AG04449 (cell line): ENCODE results near the gene LARGE1.

Experiments used
- CTCF ChIA-PET: fragments of 350-600 bp; formaldehyde crosslinking; extraction: SDS; loops from one replicate; lab custom pipeline; 2021; ENCODE audit warnings: antibody characterized with exemption; lab: Yijun Ruan, JAX
- POLR2A ChIA-PET: fragments of 400-600, 350-600 bp; formaldehyde crosslinking; extraction: SDS; loops from one replicate; lab custom pipeline; 2020; ENCODE audit warnings: antibody characterized with exemption, inconsistent platforms; lab: Yijun Ruan, JAX
- DNase-seq: peaks from one replicate; pipeline ENCODE4 v3.0.0-alpha.2; 2010; ENCODE audit warnings: low read depth, low spot score
- H3K4me3 ChIP-seq: 2 replicates; pipeline ENCODE4 v1.5.1; 2011; ENCODE audit warnings: low read depth, mild to moderate bottlenecking, control low read depth, low read length
- TF ChIP-seq, protein P1 (sequence below): IDR thresholded peaks from one replicate; pipeline ENCODE4 v1.5.1; 2011; ENCODE audit warnings: mild to moderate bottlenecking, moderate library complexity, low read length, control low read depth, inconsistent platforms; ENCODE audit not compliant: insufficient read depth; ENCODE audit errors: missing control alignments

Gene LARGE1

DNA sequence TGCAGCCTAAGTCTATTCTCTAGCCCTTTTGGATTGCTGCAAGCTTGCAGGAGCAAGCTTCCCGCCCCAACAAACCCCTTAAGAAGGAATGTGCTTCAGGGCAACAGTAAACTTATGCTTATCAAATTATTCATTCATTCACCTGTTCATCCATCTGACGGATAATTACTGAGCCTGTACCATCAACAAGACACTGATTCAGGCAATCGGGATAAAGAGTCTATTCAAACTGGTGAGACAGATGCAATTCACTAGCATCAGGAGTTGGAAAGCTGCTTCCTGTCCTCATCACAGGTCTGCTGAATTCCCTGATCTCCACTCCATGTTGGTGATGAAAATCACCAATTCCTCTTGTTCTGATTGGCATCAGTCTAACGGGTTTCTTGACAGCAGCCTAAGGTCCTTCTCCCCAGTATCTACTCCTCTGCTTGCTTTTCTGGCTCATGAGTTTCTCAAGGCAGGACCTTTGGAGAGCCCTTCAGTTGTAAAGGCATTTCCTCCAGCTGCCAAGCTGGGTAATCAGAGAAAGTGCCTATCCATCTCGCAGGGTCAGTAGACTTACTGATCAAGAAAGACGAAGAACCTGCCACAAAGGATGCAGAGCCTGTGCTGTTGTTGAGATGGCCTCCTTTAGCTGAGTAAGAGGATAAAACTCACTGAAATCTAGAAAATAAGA is 433.1 kb downstream of the LARGE1 start:
- CTCF ChIA-PET: interaction anchor here (1.5 kb wide), 1 partner anchor 19 kb away, joined by 4 read pairs; no protein-coding TSS in a partner anchor
- POLR2A ChIA-PET: no interaction called here
- DNase-seq: no peak

DNA sequence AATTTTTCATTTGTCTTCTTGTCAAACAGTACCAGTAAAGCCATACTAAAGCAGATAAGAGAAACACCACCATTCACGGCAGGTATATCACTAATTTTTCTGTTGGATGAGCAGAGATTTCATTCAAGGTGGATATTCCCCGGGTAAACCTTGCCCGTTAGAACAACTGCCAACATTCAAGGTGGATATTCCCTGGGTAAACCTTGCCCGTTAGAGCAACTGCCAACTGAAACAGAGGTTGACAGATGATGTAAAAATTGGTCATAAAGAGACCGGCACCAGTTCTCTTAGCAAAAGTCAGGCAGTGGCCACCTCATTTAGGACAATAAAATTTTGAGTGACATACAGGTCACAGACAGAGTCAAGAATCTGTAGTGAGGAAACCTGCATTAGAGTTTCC is 438.7 kb downstream of the LARGE1 start:
- no peak overlapping the region for H3K4me3 ChIP-seq
- CTCF ChIA-PET: interaction anchor here (1.5 to 1.9 kb wide), 2 partner anchors 12 to 14 kb away, joined by 3 to 6 read pairs; no protein-coding TSS in a partner anchor
- POLR2A ChIA-PET: no interaction called here
- no peak for DNase-seq
- TF ChIP-seq, protein P1, sequence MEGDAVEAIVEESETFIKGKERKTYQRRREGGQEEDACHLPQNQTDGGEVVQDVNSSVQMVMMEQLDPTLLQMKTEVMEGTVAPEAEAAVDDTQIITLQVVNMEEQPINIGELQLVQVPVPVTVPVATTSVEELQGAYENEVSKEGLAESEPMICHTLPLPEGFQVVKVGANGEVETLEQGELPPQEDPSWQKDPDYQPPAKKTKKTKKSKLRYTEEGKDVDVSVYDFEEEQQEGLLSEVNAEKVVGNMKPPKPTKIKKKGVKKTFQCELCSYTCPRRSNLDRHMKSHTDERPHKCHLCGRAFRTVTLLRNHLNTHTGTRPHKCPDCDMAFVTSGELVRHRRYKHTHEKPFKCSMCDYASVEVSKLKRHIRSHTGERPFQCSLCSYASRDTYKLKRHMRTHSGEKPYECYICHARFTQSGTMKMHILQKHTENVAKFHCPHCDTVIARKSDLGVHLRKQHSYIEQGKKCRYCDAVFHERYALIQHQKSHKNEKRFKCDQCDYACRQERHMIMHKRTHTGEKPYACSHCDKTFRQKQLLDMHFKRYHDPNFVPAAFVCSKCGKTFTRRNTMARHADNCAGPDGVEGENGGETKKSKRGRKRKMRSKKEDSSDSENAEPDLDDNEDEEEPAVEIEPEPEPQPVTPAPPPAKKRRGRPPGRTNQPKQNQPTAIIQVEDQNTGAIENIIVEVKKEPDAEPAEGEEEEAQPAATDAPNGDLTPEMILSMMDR: no peak

More for the DNA sequence above, 433.1 kb downstream of the LARGE1 start:
- TF ChIP-seq, protein P1: no peak
- H3K4me3 ChIP-seq: no peak overlapping the region

DNA sequence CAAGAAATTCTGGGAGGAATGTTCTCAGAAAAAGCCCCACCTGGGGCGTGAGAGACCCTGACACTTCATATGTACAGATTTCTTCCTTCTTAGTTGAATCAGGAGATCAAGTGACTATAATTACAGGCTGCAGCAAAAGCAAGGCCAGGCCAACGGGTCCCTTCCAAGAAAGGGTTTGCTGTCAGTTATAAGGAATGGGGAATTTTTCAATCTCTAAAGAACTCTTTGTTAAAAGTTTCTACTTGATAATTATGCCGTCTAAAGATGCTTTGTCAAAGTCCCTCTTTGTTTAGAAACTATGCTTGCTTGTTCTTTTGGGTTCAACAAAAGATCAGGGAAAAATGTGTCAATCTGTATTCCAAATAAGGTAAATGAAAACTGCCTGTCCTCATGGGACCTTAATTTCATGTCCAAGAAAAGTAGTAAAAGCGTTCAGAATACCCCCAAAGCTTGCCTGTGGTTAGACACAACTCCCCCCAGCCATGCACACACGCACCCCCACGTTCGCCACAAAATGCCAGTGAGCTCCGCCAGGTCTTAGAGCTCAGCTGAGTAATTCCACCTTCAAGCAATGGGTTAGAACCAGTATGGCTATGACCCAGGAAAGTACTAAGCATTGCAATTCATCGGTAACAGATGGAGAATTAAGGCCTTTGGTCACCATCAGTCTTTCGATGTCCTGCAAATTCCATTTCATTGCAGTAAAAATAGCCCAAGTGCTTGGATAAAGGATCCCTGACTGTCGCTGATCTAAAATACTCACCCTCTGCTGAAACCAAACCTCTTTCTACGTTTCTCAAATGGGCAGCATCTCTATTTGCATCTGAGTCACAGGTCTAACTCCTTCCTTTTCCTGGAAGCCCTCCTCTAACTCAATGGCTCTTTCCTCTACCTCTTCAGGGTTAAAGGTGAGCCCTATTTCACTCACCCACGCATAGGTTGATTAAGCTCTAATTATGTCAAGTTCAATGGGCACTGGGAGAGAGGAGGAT is 442.9 kb downstream of the LARGE1 start:
- CTCF ChIA-PET: interaction anchor here (1.2 kb wide), 1 partner anchor 176 kb away, joined by 4 read pairs; no protein-coding TSS in a partner anchor

DNA sequence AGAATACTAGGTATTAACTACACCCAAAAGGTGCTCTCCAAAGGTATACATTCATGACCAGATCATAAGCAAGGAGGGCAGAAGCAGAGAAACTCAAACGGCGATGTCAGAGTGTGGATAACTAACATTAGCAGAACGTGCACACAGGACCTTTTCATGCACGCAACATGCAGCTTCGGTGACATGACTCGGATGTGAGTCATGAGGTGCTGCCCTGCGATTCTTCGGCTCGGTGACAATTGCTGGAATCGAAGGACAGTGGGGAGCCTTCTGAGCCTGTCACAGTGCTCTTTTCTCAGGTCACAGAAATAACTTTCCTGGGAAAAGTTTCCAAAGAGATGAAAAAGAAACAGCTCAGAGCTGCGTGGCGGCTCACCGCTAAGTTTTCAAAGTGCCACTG is 443.6 kb downstream of the LARGE1 start:
- CTCF ChIA-PET: interaction anchor here (1.2 kb wide), 1 partner anchor 175 kb away, joined by 4 read pairs; no protein-coding TSS in a partner anchor
- DNase-seq: no peak
- TF ChIP-seq, protein P1: no peak
- H3K4me3 ChIP-seq: no peak overlapping the region
- POLR2A ChIA-PET: interaction anchor here (0.7 kb wide), 1 partner anchor 294 kb away, joined by 3 read pairs; no protein-coding TSS in a partner anchor

More for the DNA sequence above, 442.9 kb downstream of the LARGE1 start:
- no peak for DNase-seq
- TF ChIP-seq, protein P1: no peak
- POLR2A ChIA-PET: interaction anchor here (0.7 kb wide), 1 partner anchor 293 kb away, joined by 3 read pairs; no protein-coding TSS in a partner anchor
- no peak overlapping the region for H3K4me3 ChIP-seq

DNA sequence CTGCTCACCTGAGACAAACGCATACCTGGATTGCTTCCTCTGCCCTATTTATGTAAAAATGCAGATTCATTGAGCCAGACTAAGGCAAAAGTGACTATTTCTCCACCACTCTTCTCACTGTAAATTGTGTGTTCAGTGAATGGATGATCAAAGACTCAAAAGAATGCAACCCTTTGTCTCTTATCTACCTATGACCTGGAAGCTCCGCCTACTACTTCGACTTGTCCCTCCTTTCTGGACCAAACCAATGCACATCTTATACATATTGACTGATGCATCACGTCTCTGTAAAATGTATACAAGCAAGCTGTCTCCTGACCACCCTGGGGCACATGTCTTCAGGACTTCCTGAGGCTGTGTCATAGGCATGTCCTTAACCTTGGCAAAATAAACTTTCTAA is 444.1 kb downstream of the LARGE1 start:
- no peak overlapping the region for H3K4me3 ChIP-seq
- TF ChIP-seq, protein P1: no peak
- ChIA-PET POLR2A (no interaction called here), CTCF (interaction anchor here (0.9 kb wide), 1 partner anchor 9 kb away, joined by 3 read pairs; no protein-coding TSS in a partner anchor)
- DNase-seq: no peak

DNA sequence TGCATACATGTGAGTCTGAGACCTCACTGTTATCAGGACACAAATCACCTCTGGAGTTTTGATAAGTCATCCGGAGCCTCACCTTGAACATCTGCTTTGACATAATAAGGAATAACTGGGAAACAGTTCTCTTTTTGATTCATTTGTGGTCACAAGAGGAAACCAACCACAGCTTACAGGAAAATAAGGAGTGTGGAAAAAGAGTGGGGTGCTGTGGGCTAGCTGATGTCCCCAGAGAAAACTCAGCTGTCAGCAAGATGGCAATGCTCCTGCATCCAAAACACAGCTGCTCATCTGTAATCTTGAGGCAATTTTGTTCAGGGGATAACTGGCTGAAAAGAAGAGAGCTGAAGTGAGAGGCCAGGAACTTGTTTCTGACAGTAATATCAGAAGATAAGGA is 445.7 kb downstream of the LARGE1 start:
- H3K4me3 ChIP-seq: no peak overlapping the region
- POLR2A ChIA-PET: no interaction called here
- DNase-seq: no peak
- TF ChIP-seq, protein P1: no peak
- CTCF ChIA-PET: interaction anchor here (1.0 kb wide), 1 partner anchor 46 kb away, joined by 4 read pairs; no protein-coding TSS in a partner anchor
